Peyer's patch (tissue), 4 donors: ENCODE results near the gene SLC66A1. TPM values are rescaled to one million over a fixed set of nuclear protein-coding genes. Genes with fewer than 3 reads are reported as not detected.

Experiments used
- DNase-seq, 3 donors: peaks; one replicate each; pipeline ENCODE4 v3.0.0-alpha.2; 2017 to 2019
- H3K27ac ChIP-seq, 4 donors: fragments of 200-600 bp; sonication (generic); one replicate each; pipeline ENCODE4 v1.5.1; 2016 to 2019
- H3K27me3 ChIP-seq, 2 donors: fragments of 200-600 bp; sonication (generic); one replicate each; pipeline ENCODE4 v1.5.1; 2019
- H3K36me3 ChIP-seq, 3 donors: fragments of 200-600 bp; sonication (generic); one replicate each; pipeline ENCODE4 v1.5.1; 2016 to 2019
- H3K4me1 ChIP-seq, 4 donors: fragments of 200-600 bp; sonication (generic); one replicate each; pipeline ENCODE4 v1.5.1; 2016 to 2019
- H3K4me3 ChIP-seq, 4 donors: fragments of 200-600 bp; sonication (generic); 1 replicate in 3 of 4; 2 replicates in 1 of 4; pipeline ENCODE4 v1.5.1; 2016 to 2019; ENCODE audit warnings: mild to moderate bottlenecking in 1 of 4
- H3K9me3 ChIP-seq, 4 donors: fragments of 200-600 bp; sonication (generic); one replicate each; pipeline ENCODE4 v1.5.1; 2016 to 2019; ENCODE audit warnings: mild to moderate bottlenecking in 1 of 4
- CTCF ChIP-seq, 6 experiments: fragments of 450-650 bp in 4 of 6; fragments of 200-600 bp in 2 of 6; sonication (generic) in 1 of 6; IDR thresholded peaks; one replicate each; pipeline ENCODE4 v1.5.1; 2017 to 2019; ENCODE audit warnings: antibody characterized with exemption in 6 of 6, mild to moderate bottlenecking in 3 of 6, moderate library complexity in 1 of 6
- POLR2A ChIP-seq, 2 donors: fragments of 450-650 bp; IDR thresholded peaks; one replicate each; pipeline ENCODE4 v1.5.1; 2017; ENCODE audit warnings: antibody characterized with exemption in 2 of 2, mild to moderate bottlenecking in 2 of 2, moderate library complexity in 2 of 2
- total RNA-seq, 4 donors: library from RNA; depleted of rRNA; stranded (reverse); fragments of >200 nt; gene quantifications; one replicate each; pipeline ENCODE4 v1.1.0, GENCODE V29; 2016

The SLC66A1 gene
- total RNA-seq, 4 donors from 2014 or later, result 19.0 to 76.8 (median 45.0) TPM

GRCh38 chr1:19305880-19306279, 6.2 kb upstream of the SLC66A1 start:
- Histone ChIP-seq H3K9me3 (no peaks in the 10 kb centered on the region), H3K27me3 (no peaks in the 10 kb centered on the region), H3K4me1 (peaks cover 0 to 16% (median 0%) of the 10 kb centered on the region in 4 donors), H3K27ac (no peak overlapping the region), H3K36me3 (peaks cover 0 to 65% (median 0%) of the 10 kb centered on the region in 3 donors), H3K4me3 (no peak overlapping the region)
- peak in 1 of 3 donors; percentile 37 for DNase-seq
- TF ChIP-seq POLR2A (IDR thresholded peaks at IDR 0.05), result no peak
- no peak for TF ChIP-seq CTCF (IDR thresholded peaks at IDR 0.05)

GRCh38 chr1:19306941-19307340, 5.2 kb upstream of the SLC66A1 start:
- Histone ChIP-seq H3K4me3 (no peak overlapping the region), H3K9me3 (no peaks in the 10 kb centered on the region), H3K27me3 (no peaks in the 10 kb centered on the region), H3K4me1 (peaks cover 0 to 20% (median 2%) of the 10 kb centered on the region in 4 donors), H3K36me3 (peaks cover 0 to 60% (median 0%) of the 10 kb centered on the region in 3 donors), H3K27ac (peak overlapping the region in 1 of 4 donors; percentile 71)
- TF ChIP-seq POLR2A (IDR thresholded peaks at IDR 0.05) (no peak), CTCF (IDR thresholded peaks at IDR 0.05) (no peak)
- peak in 1 of 3 donors; percentile 44 for DNase-seq

- Histone ChIP-seq H3K27me3 (no peaks in the 10 kb centered on the region), H3K27ac (peak overlapping the region in 3 of 4 donors; percentile 34 to 75 (median 71)), H3K36me3 (peaks cover 0 to 52% (median 0%) of the 10 kb centered on the region in 3 donors), H3K4me3 (no peak overlapping the region), H3K4me1 (peaks cover 0 to 24% (median 2%) of the 10 kb centered on the region in 4 donors), H3K9me3 (no peaks in the 10 kb centered on the region)
- DNase-seq, result peak in 2 of 3 donors; percentile 79 to 80
- TF ChIP-seq CTCF (IDR thresholded peaks at IDR 0.05) (no peak), POLR2A (IDR thresholded peaks at IDR 0.05) (no peak)
Measured at GRCh38 chr1:19307794-19308508, 4.2 kb upstream of the SLC66A1 start.

GRCh38 chr1:19308509-19308907, 3.6 kb upstream of the SLC66A1 start:
- Histone ChIP-seq H3K27me3 (no peaks in the 10 kb centered on the region), H3K4me3 (no peak overlapping the region), H3K27ac (peak overlapping the region in 3 of 4 donors; percentile 34 to 75 (median 71)), H3K9me3 (no peaks in the 10 kb centered on the region), H3K36me3 (peaks cover 0 to 47% (median 0%) of the 10 kb centered on the region in 3 donors), H3K4me1 (peaks cover 0 to 30% (median 2%) of the 10 kb centered on the region in 4 donors)
- TF ChIP-seq CTCF (IDR thresholded peaks at IDR 0.05), result peak in 3 of 6 experiments; percentile 18 to 28 (median 22)
- TF ChIP-seq POLR2A (IDR thresholded peaks at IDR 0.05), result no peak
- DNase-seq, result no peak

- TF ChIP-seq CTCF (IDR thresholded peaks at IDR 0.05) (no peak), POLR2A (IDR thresholded peaks at IDR 0.05) (no peak)
Measured at GRCh38 chr1:19309123-19309813, 2.9 kb upstream of the SLC66A1 start.

More at GRCh38 chr1:19309123-19309813, 2.9 kb upstream of the SLC66A1 start:
- H3K9me3 ChIP-seq, result no peaks in the 10 kb centered on the region
- H3K4me1 ChIP-seq, result peaks cover 0 to 37% (median 8%) of the 10 kb centered on the region in 4 donors
- H3K36me3 ChIP-seq, result peaks cover 0 to 39% (median 0%) of the 10 kb centered on the region in 3 donors
- peak overlapping the region in 2 of 4 donors; percentile 71 to 75 for H3K27ac ChIP-seq
- peak in 1 of 3 donors; percentile 10 for DNase-seq
- no peaks in the 10 kb centered on the region for H3K27me3 ChIP-seq
- no peak overlapping the region for H3K4me3 ChIP-seq
